Fibroblast of upper back skin (primary cell): ENCODE measurements around the gene GBP5.
"Not testable (repeated sequence)": the region's sequence is repeated elsewhere in the genome, so short reads cannot be mapped to it uniquely, and the experiment has no call there.

Experiments used
- DNase-seq: peaks from one replicate; pipeline ENCODE4 v3.0.0-alpha.2; 2013

The GBP5 gene

DNA sequence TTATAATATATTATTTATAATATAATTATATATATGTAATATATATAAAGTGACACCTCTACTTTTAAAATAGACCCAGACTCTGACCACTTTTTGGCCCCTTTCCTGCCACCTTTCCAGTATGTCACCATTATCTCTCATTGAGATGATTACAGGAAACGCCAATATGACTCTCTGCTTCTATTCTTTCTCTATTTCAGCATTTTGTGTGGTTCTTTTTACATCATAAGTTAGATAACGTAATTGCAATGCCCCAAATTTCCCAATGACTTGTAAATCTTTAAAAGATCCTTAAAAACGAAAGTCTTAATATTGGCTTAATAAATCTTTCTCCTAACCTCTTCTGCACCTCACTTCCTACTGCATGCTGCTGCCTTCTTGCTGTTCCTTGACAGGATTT is 8.1 kb upstream of the GBP5 start:
- DNase-seq: no peak

DNA sequence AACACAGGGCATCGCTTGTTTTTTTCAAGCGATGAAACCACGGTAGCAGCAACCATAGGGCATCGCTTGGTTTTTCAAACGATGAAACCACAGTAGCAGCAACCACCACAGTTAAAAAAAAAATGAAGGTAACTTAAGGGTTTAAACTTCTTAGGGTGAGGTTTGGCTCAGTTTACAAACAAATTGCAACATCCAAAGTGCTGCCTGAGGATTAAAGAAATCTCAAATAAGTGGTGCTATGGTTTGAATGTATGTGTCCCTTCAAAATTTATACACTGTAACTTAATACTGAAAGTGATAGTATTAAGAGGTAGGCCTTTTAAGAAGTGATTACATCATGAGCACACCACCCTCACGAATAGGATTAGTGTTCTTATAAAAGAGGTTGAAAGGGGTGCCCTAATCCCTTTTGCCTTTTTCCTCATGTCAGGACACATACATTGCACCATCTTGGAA is 6.4 kb upstream of the GBP5 start:
- no peak for DNase-seq

DNA sequence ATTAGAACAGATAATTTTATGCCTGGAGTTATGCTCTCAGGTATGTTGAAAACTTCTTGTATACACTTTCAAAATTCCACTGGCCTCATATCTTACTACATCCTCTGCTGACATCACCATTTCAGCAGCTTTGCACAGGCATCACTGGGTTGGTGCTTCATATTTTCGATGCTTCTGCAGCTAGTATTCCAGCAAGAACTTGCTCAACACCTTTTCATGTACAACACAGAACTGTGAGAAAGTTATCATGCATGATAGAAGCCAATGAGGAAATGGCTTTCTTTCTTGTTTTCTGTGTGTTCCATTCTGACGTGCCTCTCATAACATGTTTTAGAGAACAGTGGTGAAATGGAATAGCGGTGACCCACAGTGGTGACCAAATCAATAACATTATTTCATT is 5.1 kb upstream of the GBP5 start:
- DNase-seq: no peak

DNA sequence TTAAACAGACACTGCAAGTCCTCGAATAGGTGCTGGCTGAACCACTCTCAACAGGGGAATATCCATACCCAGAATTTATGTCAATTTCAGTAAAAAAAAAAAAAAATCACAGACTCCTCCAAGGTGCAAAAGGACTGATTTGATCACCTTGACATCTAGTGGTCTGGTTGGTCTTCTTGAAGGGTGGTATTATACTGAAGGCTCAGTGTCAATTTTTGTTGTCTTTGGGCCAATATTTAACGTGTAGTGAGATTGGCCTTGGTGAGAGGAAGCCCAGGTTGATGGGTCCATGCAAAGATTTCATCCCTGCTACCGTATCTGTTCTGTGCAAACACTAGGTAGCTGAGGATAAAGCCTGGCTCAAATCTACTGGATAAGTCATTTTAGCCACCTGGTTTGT is 4.0 kb upstream of the GBP5 start:
- DNase-seq: no peak

DNA sequence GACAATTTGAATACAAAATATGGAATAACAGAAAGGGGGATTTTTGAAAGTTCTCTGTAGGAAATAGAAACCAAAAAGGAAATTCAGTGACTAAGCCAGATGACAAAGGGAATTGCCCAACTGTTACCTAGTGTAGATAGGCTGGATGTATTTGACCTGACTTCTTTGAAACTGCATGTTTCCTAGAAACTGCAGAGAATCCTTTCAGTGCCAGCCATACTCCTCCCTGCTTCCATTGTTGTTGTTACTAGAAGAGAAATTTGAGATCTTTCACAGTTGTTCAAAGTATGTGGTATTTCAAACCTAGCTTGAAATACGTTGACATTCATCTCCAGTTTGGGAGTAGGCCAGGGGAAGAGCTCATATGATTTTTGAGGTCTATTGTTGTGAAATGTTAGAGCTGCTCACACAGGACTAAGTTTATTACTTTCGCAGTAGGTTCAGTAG is 1.8 kb upstream of the GBP5 start:
- DNase-seq: peak; percentile 91

DNA sequence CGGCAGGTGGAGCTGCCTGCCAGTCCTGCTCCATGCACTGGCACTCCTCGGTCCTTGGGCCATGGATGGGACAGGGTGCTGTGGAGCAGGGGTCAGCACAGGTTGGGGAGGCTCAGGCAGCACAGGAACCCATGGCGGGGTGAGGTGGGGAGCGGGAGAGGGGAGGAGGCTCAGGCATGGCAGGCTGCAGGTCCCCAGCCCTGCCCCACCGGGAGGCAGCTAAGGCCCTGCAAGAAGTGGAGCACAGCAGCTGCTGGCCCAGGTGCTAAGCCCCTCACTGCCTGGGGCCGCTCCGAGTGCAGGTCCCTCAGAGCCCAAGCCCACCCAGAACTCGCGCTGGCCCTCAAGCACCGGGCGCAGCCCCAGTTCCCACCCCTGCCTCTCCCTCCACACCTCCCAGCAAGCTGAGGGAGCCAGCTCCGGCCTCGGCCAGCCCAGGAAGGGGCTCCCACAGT is 691 bp upstream of the GBP5 start:
- DNase-seq: no peak

DNA sequence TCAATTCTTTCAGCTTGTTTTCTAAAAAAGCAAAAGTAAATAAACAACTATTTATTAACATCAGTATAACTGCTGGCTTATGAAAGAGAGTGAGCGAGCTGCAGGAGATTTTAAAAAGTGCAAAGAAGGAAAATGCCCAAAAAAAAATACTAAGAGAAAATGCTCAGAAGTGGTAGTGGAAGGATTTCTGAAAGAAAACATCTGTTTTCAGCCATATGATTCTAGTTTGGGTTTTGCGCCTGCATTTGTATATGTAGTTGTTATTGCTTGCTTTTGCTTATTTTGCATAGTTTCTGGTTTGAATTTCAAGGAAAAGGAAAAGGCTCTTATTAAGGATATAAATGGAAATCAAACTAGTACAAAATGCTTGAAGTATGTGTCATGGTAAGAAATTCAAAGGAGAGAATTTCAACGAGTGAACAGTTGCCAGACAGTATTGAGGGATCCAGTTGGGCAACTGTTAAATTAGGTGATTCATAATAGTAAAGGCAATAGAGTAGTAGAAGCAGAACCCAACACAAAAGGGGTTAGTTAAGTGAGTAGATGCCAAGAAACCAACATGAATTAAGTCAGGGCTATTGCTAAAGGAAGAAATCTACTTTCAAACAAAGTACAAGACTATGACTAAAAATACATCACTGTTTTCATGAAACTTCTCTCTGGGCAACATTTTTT is 1.2 kb downstream of the GBP5 start:
- DNase-seq: peak; percentile 93

DNA sequence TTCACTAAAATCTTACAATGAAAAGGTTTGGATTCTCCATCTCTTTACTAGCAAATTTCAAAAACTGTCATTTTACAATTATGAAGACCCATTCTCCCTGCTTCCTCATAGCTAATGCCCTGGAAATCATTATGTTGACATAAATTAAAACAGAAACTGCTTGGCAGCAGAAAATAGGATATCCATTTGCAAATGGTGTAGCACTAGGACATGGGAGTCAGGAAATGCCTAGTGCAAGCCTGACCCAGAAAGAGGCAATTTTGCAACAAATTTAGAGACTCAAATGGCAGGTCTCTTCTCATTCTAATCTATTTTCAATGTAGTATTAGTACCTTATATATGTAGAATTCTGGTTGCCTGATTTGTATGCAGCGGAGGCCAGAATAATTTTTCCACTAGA is 2.2 kb downstream of the GBP5 start:
- DNase-seq: no peak

DNA sequence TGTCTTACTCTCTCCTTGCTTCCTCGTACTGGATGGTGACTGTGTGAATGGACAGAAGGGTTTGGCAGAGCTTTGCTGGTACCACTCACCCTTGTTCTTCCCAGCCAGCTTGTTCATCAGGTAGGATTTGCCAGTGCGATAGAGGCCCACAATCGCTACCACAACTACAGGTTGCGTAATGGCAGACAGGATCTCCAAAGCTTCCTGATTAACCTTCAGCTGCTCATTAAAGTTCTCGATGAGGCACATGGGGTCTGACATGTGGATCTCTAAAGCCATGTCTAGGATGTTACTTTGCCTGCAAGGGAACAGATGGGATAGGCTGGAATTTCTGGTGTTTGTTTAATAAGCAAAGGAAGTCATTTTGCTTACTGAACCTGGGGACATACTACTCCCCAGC is 3.4 kb downstream of the GBP5 start:
- no peak for DNase-seq

DNA sequence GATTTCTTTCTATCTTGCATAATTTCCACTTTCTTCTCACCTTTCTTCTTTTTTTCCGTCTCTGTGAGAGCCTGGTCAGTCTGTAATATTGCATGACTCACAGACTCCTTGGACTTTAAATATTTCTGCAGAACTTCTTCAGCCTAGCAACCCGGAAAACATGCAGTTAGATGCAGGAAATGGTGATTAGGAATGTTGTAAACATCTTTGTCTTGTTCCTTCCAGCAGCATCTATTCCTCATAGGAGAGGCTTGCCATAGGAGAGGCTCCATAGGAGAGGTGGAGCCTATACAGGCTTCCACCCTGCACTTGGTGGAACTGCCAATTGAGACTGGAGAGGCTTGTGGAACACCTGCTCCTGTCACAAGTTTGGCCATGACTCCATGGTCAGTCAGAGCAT is 10.0 kb downstream of the GBP5 start:
- peak; percentile 67 for DNase-seq

DNA sequence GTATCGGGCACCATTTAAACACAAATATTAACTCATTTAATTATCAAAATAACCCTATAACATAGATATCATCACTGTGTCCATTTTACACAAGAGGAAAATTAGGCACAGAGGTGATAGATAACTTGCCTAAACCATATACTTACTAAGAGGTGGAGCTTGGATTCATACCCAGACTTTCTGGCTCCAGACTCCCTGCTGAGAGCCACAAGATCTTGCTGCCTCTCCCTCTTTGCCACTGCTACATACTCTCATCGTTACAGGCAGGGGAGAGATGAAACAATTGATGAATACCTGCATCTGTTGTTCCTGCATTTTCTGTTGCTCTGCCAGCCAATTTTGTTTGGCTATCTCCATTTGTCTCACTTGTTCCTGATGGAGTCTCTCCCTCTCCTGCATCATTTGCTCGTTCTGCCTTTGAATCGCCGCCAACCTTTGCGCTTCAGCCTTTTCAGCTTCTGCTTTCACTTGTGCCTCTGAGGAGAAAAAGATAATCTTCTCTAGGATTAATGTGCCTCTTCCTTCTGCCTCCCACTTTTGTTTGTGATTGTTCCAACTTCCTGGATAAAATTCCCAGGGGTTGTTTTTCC is 10.6 kb downstream of the GBP5 start:
- DNase-seq: peak; percentile 34

DNA sequence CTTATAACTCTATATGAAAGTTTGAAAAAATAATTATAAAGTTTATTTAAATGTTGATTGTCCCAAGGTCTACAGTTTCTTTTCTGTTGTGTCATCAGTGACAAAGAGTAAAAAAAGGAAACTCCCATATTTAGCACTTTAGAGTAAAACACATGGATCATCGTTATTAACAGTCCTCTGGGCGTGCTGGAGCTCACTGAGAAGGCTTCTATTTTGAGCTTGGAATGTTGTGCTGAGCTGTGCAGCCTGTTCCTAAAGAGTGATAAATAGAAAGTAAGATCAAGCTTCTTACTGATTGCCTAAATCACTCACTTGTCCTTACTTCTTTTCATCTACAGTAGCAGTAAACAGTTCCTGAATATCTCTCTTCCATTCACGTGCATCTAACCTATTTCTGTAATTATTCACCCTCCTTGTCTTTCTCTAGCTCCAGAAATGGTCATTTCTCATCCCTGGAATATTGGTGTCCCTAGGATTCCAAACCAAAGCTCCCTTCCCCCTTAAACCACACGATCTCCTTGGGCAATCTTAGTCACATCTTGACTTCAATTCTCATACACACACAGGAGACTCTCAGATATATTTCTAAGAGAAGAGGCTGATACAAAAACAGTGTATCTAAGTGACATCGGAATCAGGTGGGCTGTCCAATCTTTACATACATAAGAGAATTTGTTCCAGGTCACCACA is 11.9 kb downstream of the GBP5 start:
- DNase-seq: peak; percentile 55

DNA sequence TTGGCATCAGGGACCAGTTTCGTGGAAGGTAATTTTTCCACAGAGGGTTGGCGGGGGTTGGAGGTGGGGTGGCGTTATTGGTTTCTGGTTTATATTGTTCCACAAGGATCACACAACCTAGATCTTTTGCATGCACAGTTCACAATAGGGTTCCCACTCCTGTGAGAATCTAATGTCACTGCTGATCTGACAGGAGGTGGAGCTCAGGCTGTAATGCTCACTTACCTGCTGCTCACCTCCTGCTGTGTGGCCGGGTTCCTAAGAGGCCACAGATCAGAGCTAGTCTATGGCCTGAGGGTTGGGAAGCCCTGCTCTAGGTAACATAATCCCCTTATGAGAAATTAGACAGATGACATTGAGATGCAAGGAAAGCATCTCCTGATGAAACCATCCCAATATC is 12.6 kb downstream of the GBP5 start:
- DNase-seq: no peak

DNA sequence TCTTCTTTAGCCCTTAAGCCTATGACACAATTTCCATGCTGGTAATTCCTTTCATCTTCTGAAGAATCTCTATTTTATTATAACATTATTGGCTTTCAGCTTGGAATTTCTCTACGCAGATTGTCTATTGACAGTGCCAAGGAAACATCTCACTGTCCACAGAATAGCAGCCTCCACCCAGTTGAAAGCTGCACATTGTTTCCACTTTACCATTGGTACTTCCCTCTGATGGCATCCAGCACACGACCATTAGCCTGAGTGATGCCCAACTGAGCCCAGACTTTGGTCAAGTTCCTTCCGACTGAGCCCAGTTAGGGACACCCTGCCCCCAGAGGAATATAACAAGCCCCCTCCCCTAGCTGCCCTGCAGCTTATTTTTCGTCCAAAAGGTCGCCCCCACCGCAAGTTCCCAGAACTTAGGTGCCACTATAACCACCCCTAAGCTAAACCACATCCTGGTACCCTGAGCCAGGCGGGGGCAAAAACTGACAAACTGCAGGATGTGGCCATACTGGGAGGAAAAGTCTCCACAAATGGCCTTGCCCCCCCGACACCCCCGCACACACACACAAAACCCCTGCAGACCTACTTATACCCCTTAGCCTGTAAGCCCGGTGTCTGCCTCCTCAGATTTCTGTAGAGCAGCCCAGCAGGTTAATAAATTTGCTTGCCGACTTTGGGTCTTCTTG is 13.2 kb downstream of the GBP5 start:
- DNase-seq: no peak

DNA sequence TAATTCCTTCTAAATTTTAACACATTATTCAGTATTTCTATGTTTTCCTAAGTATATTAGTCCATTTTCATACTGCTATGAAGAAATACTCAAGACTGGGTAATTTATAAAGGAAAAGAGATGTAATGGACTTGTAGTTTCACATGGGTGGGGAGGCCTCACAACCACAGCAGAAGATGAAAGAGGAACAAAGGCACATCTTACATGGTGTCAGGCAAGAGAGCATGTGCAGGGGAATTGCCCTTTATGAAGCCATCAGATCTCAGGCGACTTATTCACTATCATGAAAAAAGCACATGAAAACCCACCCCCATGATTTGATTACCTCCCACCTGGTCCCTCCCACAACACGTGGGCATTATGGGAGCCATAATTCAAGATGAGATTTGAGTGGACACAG is 15.6 kb downstream of the GBP5 start:
- DNase-seq: no peak

DNA sequence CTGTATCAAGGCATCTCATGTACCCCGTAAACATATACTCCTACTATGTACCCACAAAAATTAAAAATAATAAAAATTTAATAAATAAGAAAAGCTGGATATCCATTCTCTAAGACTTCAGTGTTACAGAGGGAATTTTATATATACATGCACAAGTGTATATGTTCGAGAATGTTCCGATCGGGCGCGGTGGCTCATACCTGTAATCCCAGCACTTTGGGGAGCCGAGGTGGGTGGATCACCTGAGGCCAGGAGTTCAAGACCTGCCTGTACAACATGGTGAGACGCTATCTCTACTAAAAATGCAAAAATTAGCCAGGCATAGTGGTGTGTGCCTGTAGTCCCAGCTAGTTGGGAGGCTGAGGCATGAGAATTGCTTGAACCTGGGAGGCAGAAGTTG is 17.1 kb downstream of the GBP5 start:
- not testable (repeated sequence) for DNase-seq

DNA sequence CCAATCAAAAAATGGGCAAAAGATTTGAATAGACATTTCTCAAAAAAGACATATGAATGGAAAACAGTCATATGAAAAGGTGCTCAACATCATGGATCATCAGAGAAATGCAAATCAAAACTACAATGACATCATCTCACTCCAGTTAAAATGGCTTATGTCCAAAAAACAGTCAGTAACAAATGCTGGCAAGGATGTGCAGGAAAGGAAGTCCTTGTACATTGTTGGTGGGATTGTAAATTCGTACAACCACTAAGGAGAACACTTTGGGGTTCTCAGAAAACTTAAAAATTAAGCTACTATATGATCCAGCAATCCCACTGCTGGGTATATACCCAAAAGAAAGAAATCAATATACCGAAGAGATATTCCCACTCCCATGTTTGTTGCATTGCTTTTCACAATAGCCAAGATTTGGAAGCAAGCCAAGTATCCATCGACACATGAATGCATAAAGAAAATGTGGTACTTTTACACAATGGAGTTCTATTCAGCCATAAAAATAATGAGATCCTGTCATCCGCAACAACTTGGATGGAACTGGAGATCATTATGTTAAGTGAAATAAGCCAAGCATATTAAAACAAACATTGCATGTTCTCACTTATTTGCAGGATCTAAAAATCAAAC is 17.9 kb downstream of the GBP5 start:
- DNase-seq: no peak

DNA sequence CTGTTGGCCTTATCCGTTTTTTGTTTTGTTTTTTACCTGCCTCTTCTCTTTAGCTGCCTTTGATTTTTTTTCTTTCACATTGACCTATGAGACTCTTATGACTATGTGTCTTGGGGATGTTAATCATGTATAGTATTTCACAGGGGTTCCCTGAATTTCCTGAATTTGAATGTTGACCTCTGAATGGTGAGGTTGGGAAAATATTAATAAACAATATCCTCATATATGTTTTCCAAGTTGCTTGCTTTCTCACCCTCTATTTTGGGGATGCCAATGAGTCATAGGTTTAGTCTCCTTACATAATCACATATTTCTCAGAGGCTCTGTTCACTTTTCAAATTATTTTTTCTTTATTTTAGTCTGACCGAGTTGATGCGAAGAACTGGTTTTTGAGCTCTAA is 29.6 kb downstream of the GBP5 start:
- no peak for DNase-seq
